PC-3 (cell line): Measurements from ENCODE around the gene WSCD2. TPM values are rescaled to one million over a fixed set of nuclear protein-coding genes. Genes with fewer than 3 reads are reported as not detected.

Source experiments
- ATAC-seq: fragments of 200-7000 bp; cut with Tn5 transposase; 2 replicates; pipeline ENCODE4 v1.9.1; 2020; ENCODE audit warnings: mild to moderate bottlenecking, moderate library complexity
- BruUV-seq: library from RNA; stranded (reverse); fragments of 400-500 nt; replicated peaks from 2 replicates; lab custom pipeline; 2021; lab: Mats Ljungman, UMichigan
- CTCF ChIA-PET: fragments of 300-600 bp; sonication (Branson Sonifier 250); formaldehyde crosslinking; loops from one replicate; lab custom pipeline; 2022; ENCODE audit warnings: antibody characterized with exemption; lab: Charles Lee
- POLR2A ChIA-PET: fragments of 300-600 bp; sonication (Branson Sonifier 250); formaldehyde crosslinking; loops from one replicate; lab custom pipeline; 2022; ENCODE audit warnings: antibody characterized with exemption; ENCODE audit not compliant: unreplicated experiment; lab: Charles Lee
- DNase-seq: peaks from one replicate; pipeline ENCODE4 v3.0.0-alpha.2; 2015
- H2AFZ ChIP-seq: fragments of 300-600 bp; sonication (generic); 2 replicates; pipeline ENCODE4 v1.6.0; 2016; ENCODE audit warnings: antibody characterized with exemption, low read length
- H3F3A ChIP-seq: fragments of 300-600 bp; sonication (generic); one replicate; pipeline ENCODE4 v1.6.0; 2017; ENCODE audit warnings: antibody characterized with exemption, low read length, control low read depth, mild to moderate bottlenecking; ENCODE audit not compliant: unreplicated experiment
- H3K27ac ChIP-seq: fragments of 300-600 bp; sonication (generic); 2 replicates; pipeline ENCODE4 v1.5.1; 2016; ENCODE audit warnings: mild to moderate bottlenecking, low read length
- H3K27me3 ChIP-seq: fragments of 300-600 bp; sonication (generic); 2 replicates; pipeline ENCODE4 v1.6.1; 2016; ENCODE audit warnings: low read length, mixed read lengths
- H3K36me3 ChIP-seq: fragments of 300-600 bp; sonication (generic); 2 replicates; pipeline ENCODE4 v1.6.1; 2016; ENCODE audit warnings: low read depth, mixed run types, low read length, mixed read lengths
- H3K4me1 ChIP-seq: fragments of 300-600 bp; sonication (generic); 2 replicates; pipeline ENCODE4 v1.5.1; 2016; ENCODE audit warnings: low read length; ENCODE audit not compliant: insufficient read depth
- H3K4me2 ChIP-seq: fragments of 300-600 bp; sonication (generic); 2 replicates; pipeline ENCODE4 v1.6.0; 2016; ENCODE audit warnings: low read length
- H3K4me3 ChIP-seq: fragments of 300-600 bp; sonication (generic); 2 replicates; pipeline ENCODE4 v1.5.1; 2016; ENCODE audit warnings: mild to moderate bottlenecking, low read length, mixed read lengths
- H3K79me2 ChIP-seq: fragments of 300-600 bp; sonication (generic); 2 replicates; pipeline ENCODE4 v1.6.1; 2017; ENCODE audit warnings: low read length, mixed read lengths
- H3K9ac ChIP-seq: fragments of 300-600 bp; sonication (generic); 2 replicates; pipeline ENCODE4 v1.6.0; 2016; ENCODE audit warnings: mild to moderate bottlenecking, low read length
- H3K9me2 ChIP-seq: fragments of 300-600 bp; sonication (generic); replicated peaks from 2 replicates; pipeline ENCODE4 v1.6.1; 2016; ENCODE audit warnings: mixed run types, low read length, mixed read lengths
- H3K9me3 ChIP-seq: fragments of 300-600 bp; sonication (generic); 2 replicates; pipeline ENCODE4 v1.6.1; 2016; ENCODE audit warnings: low read length, mixed read lengths
- H4K20me1 ChIP-seq: fragments of 300-600 bp; sonication (generic); 2 replicates; pipeline ENCODE4 v1.6.1; 2016; ENCODE audit warnings: low read length, mixed read lengths
- CTCF ChIP-seq: fragments of 300-600 bp; sonication (generic); conservative IDR thresholded peaks from 2 replicates; pipeline ENCODE4 v1.5.1; 2017; ENCODE audit warnings: antibody characterized with exemption, low read depth, mild to moderate bottlenecking, low read length
- EZH2 ChIP-seq: fragments of 300-600 bp; sonication (generic); IDR thresholded peaks from one replicate; pipeline ENCODE4 v1.6.1; 2017; ENCODE audit warnings: antibody characterized with exemption, mild to moderate bottlenecking, low read length; ENCODE audit not compliant: unreplicated experiment
- EZH2phosphoT487 ChIP-seq: fragments of 300-600 bp; sonication (generic); IDR thresholded peaks from 2 replicates; pipeline ENCODE4 v1.6.1; 2018; ENCODE audit warnings: mild to moderate bottlenecking, antibody characterized with exemption, low read length, borderline replicate concordance
- intact Hi-C: fragments of 100-400 bp; cut with micrococcal nuclease; formaldehyde crosslinking; loops from 2 replicates; pipeline ENCODE4 v1.9.0; 2023
- total RNA-seq: library from RNA; depleted of rRNA; stranded (reverse); fragments of >200 nt; gene quantifications from 2 replicates; pipeline ENCODE4 v1.2.3, GENCODE V29; 2014

WSCD2 gene
- total RNA-seq, 1 experiment from 2014 or later: not detected

- H3K27me3 ChIP-seq: peaks cover 53% of the 10 kb centered on the region
- H3K4me2 ChIP-seq: no peak overlapping the region
- POLR2A ChIA-PET: no interaction called here
- CTCF ChIA-PET: no interaction called here
- peak; percentile 19 for DNase-seq
- no peak for ATAC-seq
- no peak overlapping the region for H3K4me3 ChIP-seq
- no peaks in the 10 kb centered on the region for H3F3A ChIP-seq
- no peaks in the 10 kb centered on the region for H3K4me1 ChIP-seq
- no peaks in the 10 kb centered on the region for H4K20me1 ChIP-seq
- no peaks in the 10 kb centered on the region for H3K79me2 ChIP-seq
- H2AFZ ChIP-seq: no peak overlapping the region
- no peak overlapping the region for H3K9ac ChIP-seq
- BruUV-seq: no TSS peak
- no peaks in the 10 kb centered on the region for H3K9me2 ChIP-seq
- no peaks in the 10 kb centered on the region for H3K9me3 ChIP-seq
- no peak overlapping the region for H3K27ac ChIP-seq
- intact Hi-C loops: no loop called here
- TF ChIP-seq CTCF: no peak
- no peak for TF ChIP-seq EZH2
- TF ChIP-seq EZH2phosphoT487: no peak
- no peaks in the 10 kb centered on the region for H3K36me3 ChIP-seq
These were observed 103.5 kb downstream of the WSCD2 start for GRCh38 chr12:108232565-108232964.

- Histone ChIP-seq H3F3A (no peaks in the 10 kb centered on the region), H3K36me3 (no peaks in the 10 kb centered on the region), H3K9me2 (no peaks in the 10 kb centered on the region), H3K27ac (no peak overlapping the region), H3K79me2 (no peaks in the 10 kb centered on the region), H3K4me3 (no peak overlapping the region), H3K9ac (no peak overlapping the region), H3K27me3 (peaks cover 45% of the 10 kb centered on the region), H2AFZ (no peak overlapping the region), H3K4me1 (no peaks in the 10 kb centered on the region), H3K4me2 (no peak overlapping the region), H4K20me1 (no peaks in the 10 kb centered on the region), H3K9me3 (no peaks in the 10 kb centered on the region)
- CTCF ChIA-PET: no interaction called here
- POLR2A ChIA-PET: no interaction called here
- TF ChIP-seq EZH2phosphoT487 (no peak), CTCF (no peak), EZH2 (no peak)
- DNase-seq (no peak), ATAC-seq (no peak)
- BruUV-seq: no TSS peak
- intact Hi-C loops: no loop called here
These were observed 105.1 kb downstream of the WSCD2 start for GRCh38 chr12:108234158-108234557.

- Histone ChIP-seq H3K9ac (no peak overlapping the region), H3F3A (no peaks in the 10 kb centered on the region), H3K27ac (no peak overlapping the region), H3K4me2 (no peak overlapping the region), H3K4me3 (no peak overlapping the region), H3K79me2 (no peaks in the 10 kb centered on the region), H3K9me2 (no peaks in the 10 kb centered on the region), H3K36me3 (no peaks in the 10 kb centered on the region), H3K9me3 (no peaks in the 10 kb centered on the region), H2AFZ (no peak overlapping the region), H3K27me3 (peaks cover 34% of the 10 kb centered on the region), H3K4me1 (no peaks in the 10 kb centered on the region), H4K20me1 (no peaks in the 10 kb centered on the region)
- BruUV-seq: no TSS peak
- DNase-seq (no peak), ATAC-seq (no peak)
- ChIA-PET CTCF (no interaction called here), POLR2A (no interaction called here)
- TF ChIP-seq EZH2 (no peak), CTCF (no peak), EZH2phosphoT487 (no peak)
- intact Hi-C loops: no loop called here
These were observed 106.3 kb downstream of the WSCD2 start for GRCh38 chr12:108235197-108235984.
